WI38 (cell line): Measurements from ENCODE around the gene GAGE10.
"Not testable (repeated sequence)": the region's sequence is repeated elsewhere in the genome, so short reads cannot be mapped to it uniquely, and the experiment has no call there.

ENCODE experiments used
- H3K4me3 ChIP-seq: 2 replicates; pipeline ENCODE4 v1.5.1; 2011; ENCODE audit warnings: low read depth, mild to moderate bottlenecking, control low read depth, low read length
- CTCF ChIP-seq: IDR thresholded peaks from 2 replicates; pipeline ENCODE4 v1.5.1; 2012; ENCODE audit warnings: low read depth, mild to moderate bottlenecking, control low read depth, low read length

Gene GAGE10

GRCh38 chrX:49287665-49288064 lies 15.8 kb upstream of the GAGE10 start:
- no peak for TF ChIP-seq CTCF

GRCh38 chrX:49290215-49290614 lies 13.2 kb upstream of the GAGE10 start:
- TF ChIP-seq CTCF, result no peak

More at GRCh38 chrX:49287665-49288064, 15.8 kb upstream of the GAGE10 start:
- no peak overlapping the region for H3K4me3 ChIP-seq

GRCh38 chrX:49291615-49292337 lies 11.7 kb upstream of the GAGE10 start:
- peak; percentile 56 for TF ChIP-seq CTCF

More at GRCh38 chrX:49290215-49290614, 13.2 kb upstream of the GAGE10 start:
- H3K4me3 ChIP-seq, result no peak overlapping the region

GRCh38 chrX:49292400-49293362 lies 10.8 kb upstream of the GAGE10 start:
- H3K4me3 ChIP-seq, result no peak overlapping the region
- TF ChIP-seq CTCF, result no peak

More at GRCh38 chrX:49291615-49292337, 11.7 kb upstream of the GAGE10 start:
- H3K4me3 ChIP-seq, result no peak overlapping the region

GRCh38 chrX:49299293-49299692 lies 4.2 kb upstream of the GAGE10 start:
- H3K4me3 ChIP-seq, result not testable (repeated sequence)

- no peak overlapping the region for H3K4me3 ChIP-seq
These were observed 2.7 kb upstream of the GAGE10 start for GRCh38 chrX:49300703-49301102.

GRCh38 chrX:49307775-49308174 lies 4.3 kb downstream of the GAGE10 start:
- not testable (repeated sequence) for H3K4me3 ChIP-seq

More at GRCh38 chrX:49300703-49301102, 2.7 kb upstream of the GAGE10 start:
- no peak for TF ChIP-seq CTCF
